Hematopoietic multipotent progenitor cell (in vitro differentiated cells): ENCODE results near the gene CD151. TPM values are rescaled to one million over a fixed set of nuclear protein-coding genes. Genes with fewer than 3 reads are reported as not detected.

Source experiments
- DNase-seq, 3 donors: peaks; one replicate each; pipeline ENCODE4 v3.0.0-alpha.2; 2011 to 2015; ENCODE audit warnings: low read depth in 2 of 3, low spot score in 2 of 3
- small RNA-seq: library from RNA; depleted of rRNA; stranded (forward); fragments of <200 nt; gene quantifications from one replicate; pipeline ENCODE3, GENCODE V24; 2012
- total RNA-seq: library from RNA; depleted of rRNA; stranded (reverse); fragments of >200 nt; gene quantifications from one replicate; pipeline ENCODE4 v1.2.3, GENCODE V29; 2012

Gene CD151
- total RNA-seq, 1 donor, result 145 TPM

GRCh38 chr11:869399-870126, 36.8 kb downstream of the CD151 start:
- DNase-seq, result no peak

GRCh38 chr11:870127-870413, 37.3 kb downstream of the CD151 start:
- no peak for DNase-seq

- no peak for DNase-seq
These were observed 37.7 kb downstream of the CD151 start for GRCh38 chr11:870418-870817.

GRCh38 chr11:871472-871871, 38.7 kb downstream of the CD151 start:
- DNase-seq, result no peak

- DNase-seq, result no peak
These were observed 40.0 kb downstream of the CD151 start for GRCh38 chr11:872799-873198.

GRCh38 chr11:873706-874105, 41.0 kb downstream of the CD151 start:
- no peak for DNase-seq

GRCh38 chr11:875203-875602, 42.5 kb downstream of the CD151 start:
- no peak for DNase-seq

GRCh38 chr11:875769-876301, 43.1 kb downstream of the CD151 start:
- peak in 1 of 3 donors; percentile 14 for DNase-seq

- DNase-seq, result no peak
These were observed 43.8 kb downstream of the CD151 start for GRCh38 chr11:876545-876944.

GRCh38 chr11:877565-877964, 44.8 kb downstream of the CD151 start:
- DNase-seq, result peak in 2 of 3 donors; percentile 15 to 31

GRCh38 chr11:880447-880846, 47.7 kb downstream of the CD151 start:
- no peak for DNase-seq

GRCh38 chr11:882596-882995, 49.8 kb downstream of the CD151 start:
- no peak for DNase-seq

GRCh38 chr11:883527-883926, 50.8 kb downstream of the CD151 start:
- no peak for DNase-seq

- DNase-seq, result no peak
These were observed 51.9 kb downstream of the CD151 start for GRCh38 chr11:884578-885070.

- DNase-seq, result no peak
These were observed 53.8 kb downstream of the CD151 start for GRCh38 chr11:886568-886967.

- no peak for DNase-seq
These were observed 54.8 kb downstream of the CD151 start for GRCh38 chr11:887589-887988.

Small RNA genes within 50 kb of the gene (small RNA-seq; reads per million reads assigned to genes)
- not detected for gene SNORA52

Other genes starting within 250 kb of the CD151 start
- gene IRF7, start 217.0 kb upstream of the CD151 start, total RNA-seq, result 62.5 TPM
- not detected for gene CDHR5, start 208.0 kb upstream of the CD151 start, total RNA-seq
- gene SCT, start 205.8 kb upstream of the CD151 start, total RNA-seq, result not detected
- 0.27 TPM for gene DRD4, start 195.7 kb upstream of the CD151 start, total RNA-seq
- gene DEAF1, start 137.7 kb upstream of the CD151 start, total RNA-seq, result 80.8 TPM
- 25.6 TPM for gene TMEM80, start 137.1 kb upstream of the CD151 start, total RNA-seq
- gene EPS8L2, start 126.7 kb upstream of the CD151 start, total RNA-seq, result 5.7 TPM
- gene TALDO1, start 85.5 kb upstream of the CD151 start, total RNA-seq, result 401 TPM
- gene GATD1, start 55.5 kb upstream of the CD151 start, total RNA-seq, result 41.7 TPM
- gene CEND1, start 42.9 kb upstream of the CD151 start, total RNA-seq, result not detected
- 12.1 TPM for gene SLC25A22, start 34.7 kb upstream of the CD151 start, total RNA-seq
- gene PIDD1, start 27.7 kb upstream of the CD151 start, total RNA-seq, result 11.3 TPM
- 2,675 TPM for gene RPLP2, start 23.0 kb upstream of the CD151 start, total RNA-seq
- 107 TPM for gene PNPLA2, start 14.0 kb upstream of the CD151 start, total RNA-seq
- gene CRACR2B, start 5.0 kb upstream of the CD151 start, total RNA-seq, result 3.8 TPM
- gene POLR2L, start 9.6 kb downstream of the CD151 start, total RNA-seq, result 41.5 TPM
- gene TSPAN4, start 9.9 kb downstream of the CD151 start, total RNA-seq, result 48.2 TPM
- 36.1 TPM for gene CHID1, start 77.9 kb downstream of the CD151 start, total RNA-seq
- gene AP2A2, start 92.9 kb downstream of the CD151 start, total RNA-seq, result 68.7 TPM
- gene MUC6, start 203.8 kb downstream of the CD151 start, total RNA-seq, result under 0.01 TPM
- gene MUC2, start 241.9 kb downstream of the CD151 start, total RNA-seq, result not detected